Urinary bladder (tissue), 4 donors: ENCODE data around the gene CAPN15. TPM values are rescaled to one million over a fixed set of nuclear protein-coding genes. Genes with fewer than 3 reads are reported as not detected.
"Not testable (repeated sequence)": the region's sequence is repeated elsewhere in the genome, so short reads cannot be mapped to it uniquely, and the experiment has no call there.

Source experiments
- DNase-seq: peaks from one replicate; pipeline ENCODE4 v3.0.0-alpha.2; 2015; ENCODE audit errors: extremely low spot score
- H3K27ac ChIP-seq: one replicate; pipeline ENCODE4 v1.5.1; 2013; ENCODE audit warnings: low read depth, mild to moderate bottlenecking, moderate library complexity
- H3K36me3 ChIP-seq: one replicate; pipeline ENCODE4 v1.6.1; 2013; ENCODE audit warnings: mild to moderate bottlenecking, moderate library complexity; ENCODE audit not compliant: insufficient read depth
- H3K4me1 ChIP-seq: one replicate; pipeline ENCODE4 v1.6.1; 2013; ENCODE audit warnings: mild to moderate bottlenecking, moderate library complexity; ENCODE audit not compliant: insufficient read depth
- H3K4me3 ChIP-seq: one replicate; pipeline ENCODE4 v1.5.1; 2013; ENCODE audit warnings: low read depth, low read length
- WGBS: extraction: QIAGEN DNeasy Blood & Tissue Kit; methylation state at CpG from one replicate; pipeline ENCODE4 v1.1.7; 2013; 5-methylcytosine and 5-hydroxymethylcytosine counted together
- polyA plus RNA-seq: library from polyadenylated mRNA; stranded (reverse); fragments of 200-250 nt; gene quantifications from one replicate; pipeline ENCODE4 v1.2.3, GENCODE V29; 2013
- total RNA-seq: library from RNA; depleted of rRNA; stranded (reverse); fragments of >200 nt; gene quantifications from one replicate; pipeline ENCODE4 v1.2.3, GENCODE V29; 2014
- donor health status: healthy with polysubstance abuse.
- donor health status: healthy.

The CAPN15 gene
- total RNA-seq (12.7 TPM), polyA plus RNA-seq (30.3 TPM)

DNA sequence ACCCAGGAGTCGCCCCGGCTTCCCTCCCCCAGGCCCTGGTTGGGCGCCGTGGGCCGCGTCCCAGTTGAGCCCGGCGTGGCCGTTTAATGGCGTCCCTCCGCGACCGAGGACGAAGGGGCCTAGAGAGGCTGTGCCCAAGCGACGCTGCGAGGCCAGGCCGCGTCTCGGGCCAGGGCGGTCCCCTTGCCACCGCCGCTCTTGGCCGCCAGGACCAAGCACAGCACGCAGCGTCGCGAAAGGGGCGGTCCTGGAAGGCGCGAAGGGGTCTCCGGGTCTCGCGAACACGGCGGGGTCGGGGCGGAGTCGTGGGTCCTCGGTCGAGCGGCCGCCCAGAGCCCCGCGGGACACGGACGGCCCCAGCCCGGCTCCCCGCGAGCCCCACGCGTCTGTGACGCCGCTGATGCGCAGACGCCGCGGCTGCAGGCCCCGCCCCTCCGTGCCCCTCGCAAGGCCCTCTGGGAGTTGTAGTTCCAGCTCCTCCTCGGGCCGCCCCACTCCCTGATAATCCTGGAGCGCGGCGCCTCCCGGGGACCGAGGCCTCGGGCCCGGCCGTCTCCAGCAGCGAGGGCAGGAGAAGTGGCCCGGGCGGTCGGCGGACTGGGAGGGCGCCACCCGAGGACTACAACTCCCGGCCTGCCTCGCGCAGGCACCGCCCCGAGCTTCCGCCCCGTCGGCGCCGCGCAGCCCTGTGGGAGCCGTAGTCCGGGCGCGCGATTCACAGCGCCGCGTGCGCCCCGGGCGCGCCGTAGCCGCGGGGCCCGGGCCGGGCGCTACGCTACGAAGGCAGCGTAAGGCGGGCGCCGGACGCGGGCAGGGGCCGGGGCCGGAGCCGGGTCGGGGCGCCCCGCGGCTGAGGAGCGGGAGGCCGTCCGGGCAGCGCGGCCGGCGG, at the start of gene CAPN15:
CAPN15 (plus strand) TSS at position 698 of the 889 bp plus-strand sequence. CDS start 19,127 bp downstream, outside the sequence.
- WGBS, result under 1% methylated on average over 129 of the region's 129 CpGs
- H3K4me1 ChIP-seq, result peaks cover 5% of the 10 kb centered on the region
- DNase-seq, result peak; percentile 59
- peak within 1 kb of the TSS; percentile 87 for H3K4me3 ChIP-seq
- no peaks in the 10 kb centered on the region for H3K36me3 ChIP-seq
- H3K27ac ChIP-seq, result peak within 1 kb of the TSS; percentile 96

DNA sequence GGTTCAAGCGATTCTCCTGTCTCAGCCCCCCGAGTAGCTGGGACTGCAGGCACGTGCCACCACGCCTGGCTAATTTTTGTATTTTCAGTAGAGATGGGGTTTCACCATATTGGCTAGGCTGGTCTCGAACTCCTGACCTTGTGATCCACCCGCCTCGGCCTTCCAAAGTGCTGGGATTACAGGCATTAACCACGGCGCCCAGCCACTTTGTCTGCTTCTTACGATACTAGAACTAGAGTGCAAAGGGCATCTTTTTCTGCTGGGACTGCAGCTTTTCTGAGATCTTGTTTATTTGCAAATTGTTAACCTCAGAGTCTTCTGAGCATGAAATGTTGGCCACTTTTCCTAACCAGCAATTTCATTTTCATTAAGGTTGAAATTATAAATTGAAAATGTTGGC, 49.2 kb upstream of the CAPN15 start:
- DNase-seq, H3K4me1 ChIP-seq, H3K4me3 ChIP-seq, H3K27ac ChIP-seq, H3K36me3 ChIP-seq: not testable (repeated sequence)
- WGBS, result 84% methylated on average over 10 of the region's 10 CpGs

DNA sequence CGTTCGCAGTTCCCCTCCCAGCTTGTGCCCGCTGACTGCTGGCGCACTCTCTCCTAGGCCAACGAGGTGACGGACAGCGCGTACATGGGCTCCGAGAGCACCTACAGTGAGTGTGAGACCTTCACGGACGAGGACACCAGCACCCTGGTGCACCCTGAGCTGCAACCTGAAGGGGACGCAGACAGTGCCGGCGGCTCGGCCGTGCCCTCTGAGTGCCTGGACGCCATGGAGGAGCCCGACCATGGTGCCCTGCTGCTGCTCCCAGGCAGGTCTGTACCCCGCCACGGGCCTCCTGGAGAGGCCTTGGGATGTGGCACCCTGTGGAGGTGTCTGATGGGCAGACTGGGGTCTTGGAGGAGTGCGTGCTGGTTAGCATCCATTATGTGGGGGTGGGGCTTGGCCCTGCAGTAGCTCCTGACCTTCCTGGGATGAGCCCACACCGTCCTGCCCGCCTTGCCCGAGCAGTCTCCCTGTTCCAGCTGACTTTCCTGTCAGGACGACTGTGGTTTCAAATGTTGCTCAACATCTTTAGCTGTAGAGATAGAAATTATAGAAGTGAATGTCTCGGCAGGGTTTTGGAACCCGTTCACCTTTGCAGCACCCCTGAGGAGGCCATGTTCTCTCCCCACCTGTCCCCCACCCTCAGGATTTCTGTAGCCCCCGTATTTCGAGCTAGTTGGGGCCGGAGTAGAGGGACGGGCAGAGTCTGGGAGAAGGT, 44.9 kb upstream of the CAPN15 start:
- H3K27ac ChIP-seq, result no peak overlapping the region
- no peaks in the 10 kb centered on the region for H3K36me3 ChIP-seq
- no peak overlapping the region for H3K4me3 ChIP-seq
- WGBS, result 93% methylated on average over 31 of the region's 31 CpGs
- DNase-seq, result no peak
- H3K4me1 ChIP-seq, result no peaks in the 10 kb centered on the region

DNA sequence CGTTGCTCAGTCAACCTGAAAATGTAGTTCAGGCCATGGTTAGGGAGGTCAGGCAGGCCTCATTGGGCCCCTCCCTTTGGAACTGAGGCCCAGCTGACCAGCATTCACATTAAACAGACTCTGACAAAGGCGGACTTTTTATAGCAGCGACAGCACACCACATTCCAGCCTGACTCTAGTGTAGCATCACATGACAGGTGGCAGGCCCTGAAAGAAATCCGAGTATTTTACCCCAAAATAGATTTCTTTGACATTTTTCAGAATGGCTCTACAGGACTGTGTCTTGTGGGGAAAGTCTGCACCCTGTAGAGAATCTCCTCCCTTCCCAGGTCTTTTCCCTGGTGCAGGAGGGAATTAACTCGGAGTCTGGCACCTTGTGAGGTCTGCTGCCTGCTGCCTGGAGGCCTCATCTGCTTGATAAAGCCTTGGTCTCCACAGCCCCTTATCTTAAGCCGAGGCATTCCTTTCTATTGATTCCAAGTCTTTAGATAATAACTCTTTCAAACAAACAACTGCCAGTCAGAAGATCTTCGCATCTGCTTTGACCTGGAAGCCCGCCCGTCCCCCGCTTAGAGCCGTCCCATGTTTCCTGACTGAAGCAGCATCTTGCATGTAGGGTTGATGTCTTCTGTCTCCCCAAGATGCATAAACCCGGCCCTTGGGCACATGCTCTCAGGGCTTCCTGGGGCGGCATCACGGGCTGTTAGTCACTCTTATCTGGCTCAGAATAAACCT, 44.0 kb upstream of the CAPN15 start:
- H3K36me3 ChIP-seq, result no peaks in the 10 kb centered on the region
- no peaks in the 10 kb centered on the region for H3K4me1 ChIP-seq
- H3K27ac ChIP-seq, result no peak overlapping the region
- DNase-seq, result no peak
- no peak overlapping the region for H3K4me3 ChIP-seq
- WGBS, result 39% methylated on average over 14 of the region's 14 CpGs

DNA sequence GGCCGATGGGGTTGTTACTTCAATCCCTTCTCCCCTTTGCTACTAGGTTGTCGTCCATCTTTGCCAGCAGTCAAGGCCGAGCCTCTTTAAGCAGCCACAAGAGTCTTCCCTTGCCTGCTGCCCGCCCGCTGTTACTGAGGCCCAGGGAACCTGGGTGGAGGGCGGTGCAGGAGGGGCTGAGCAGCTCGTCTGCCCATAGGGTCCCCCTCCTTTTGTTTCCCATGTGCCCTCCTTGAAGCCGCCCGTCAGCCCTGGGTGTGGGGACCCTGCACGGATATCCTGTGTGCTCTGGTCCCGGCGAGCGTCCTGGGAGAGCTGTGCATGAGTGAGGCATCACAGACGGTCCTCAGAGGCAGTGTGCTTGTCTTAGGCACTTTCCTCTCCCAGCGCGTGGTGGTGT, 37.9 kb upstream of the CAPN15 start:
- H3K4me3 ChIP-seq, result no peak overlapping the region
- H3K4me1 ChIP-seq, result no peaks in the 10 kb centered on the region
- no peak overlapping the region for H3K27ac ChIP-seq
- 92% methylated on average over 16 of the region's 16 CpGs for WGBS
- DNase-seq, result no peak
- H3K36me3 ChIP-seq, result no peaks in the 10 kb centered on the region

DNA sequence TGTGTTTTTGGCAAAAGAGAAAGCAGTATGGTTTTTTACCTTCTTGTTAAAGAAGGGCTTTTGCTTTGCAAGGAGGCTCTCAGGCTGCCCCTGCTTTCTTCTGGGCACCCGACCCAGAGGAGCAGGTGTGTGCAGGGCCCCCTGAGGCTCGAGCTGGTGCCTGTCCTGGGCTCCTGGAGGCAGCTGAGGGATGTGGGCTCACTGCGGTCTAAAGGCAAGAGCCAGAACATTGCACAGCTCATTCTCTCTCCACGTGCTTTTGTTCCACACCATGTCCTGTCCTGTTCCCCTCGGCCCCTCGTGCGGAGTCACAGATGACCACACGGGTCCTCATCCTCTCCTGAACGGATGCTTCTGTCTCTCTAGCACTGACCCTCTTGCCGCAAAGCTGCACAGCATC, 36.7 kb upstream of the CAPN15 start:
- Histone ChIP-seq H3K4me3 (no peak overlapping the region), H3K36me3 (no peaks in the 10 kb centered on the region), H3K27ac (no peak overlapping the region), H3K4me1 (no peaks in the 10 kb centered on the region)
- 92% methylated on average over 10 of the region's 10 CpGs for WGBS
- DNase-seq, result no peak

DNA sequence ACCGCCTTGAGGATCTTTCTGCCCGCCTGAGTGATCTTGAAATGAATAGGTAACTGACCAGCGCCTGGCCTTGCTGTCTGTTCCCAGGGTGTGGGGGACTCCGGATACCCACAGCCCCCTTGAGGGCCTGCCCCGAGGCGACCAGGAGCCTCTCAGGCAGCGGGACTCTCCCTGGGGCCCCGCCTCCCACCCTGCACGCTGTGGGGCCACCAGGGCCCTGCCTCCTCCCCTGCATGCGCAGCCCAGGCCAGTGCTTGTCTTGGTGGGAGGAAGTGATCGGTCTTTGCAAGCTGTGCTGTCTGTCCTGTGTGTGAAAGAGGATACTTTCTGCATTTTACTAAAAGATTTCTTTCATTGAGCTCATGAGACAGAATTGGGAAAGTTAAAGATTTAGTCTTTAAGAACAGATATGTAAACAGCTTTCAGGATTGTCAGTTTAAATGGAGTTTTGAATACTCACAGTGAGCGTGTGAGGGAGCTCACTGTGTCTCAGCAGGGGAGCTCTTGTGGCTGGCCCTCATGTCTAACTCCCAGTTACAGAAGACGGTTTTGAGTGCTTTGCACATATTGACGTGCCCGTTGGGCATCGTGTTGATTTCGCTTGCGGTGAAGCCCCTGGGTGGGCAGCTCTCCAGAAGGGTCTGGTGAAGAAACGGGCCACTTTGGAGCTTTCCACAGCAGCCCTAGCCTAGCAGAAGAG, 36.1 kb upstream of the CAPN15 start:
- no peak for DNase-seq
- 87% methylated on average over 19 of the region's 19 CpGs for WGBS
- Histone ChIP-seq H3K36me3 (no peaks in the 10 kb centered on the region), H3K4me1 (no peaks in the 10 kb centered on the region), H3K4me3 (no peak overlapping the region), H3K27ac (no peak overlapping the region)

DNA sequence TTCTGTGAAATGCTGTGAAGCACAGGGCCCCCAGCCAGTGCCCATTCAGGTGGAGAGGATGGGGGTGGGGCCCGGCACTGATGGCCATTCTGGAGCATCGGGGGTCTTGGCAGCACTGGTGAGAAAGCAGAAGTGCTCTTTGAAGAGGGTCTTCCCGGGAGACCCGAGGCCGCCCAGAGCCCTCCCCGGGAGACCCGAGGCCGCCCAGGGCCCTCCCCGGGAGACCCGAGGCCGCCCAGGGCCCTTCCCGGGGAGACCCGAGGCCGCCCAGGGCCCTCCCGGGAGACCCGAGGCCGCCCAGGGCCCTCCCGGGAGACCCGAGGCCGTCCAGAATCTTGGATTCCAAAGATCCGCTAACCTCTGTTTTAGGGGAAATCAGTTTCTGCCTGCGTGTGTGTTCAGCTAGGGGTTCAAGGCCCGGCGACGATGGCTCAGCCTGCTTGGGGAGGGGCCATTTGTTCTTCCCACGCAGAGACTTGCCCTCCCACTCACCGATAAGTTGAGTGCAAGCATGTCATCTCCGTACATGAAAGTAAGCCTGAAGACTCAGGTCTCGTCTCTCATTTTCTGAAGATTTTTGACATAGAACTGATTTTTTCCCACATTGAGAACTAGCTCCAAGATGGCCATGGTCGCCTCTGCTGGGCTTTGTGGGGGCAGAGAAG, 35.2 kb upstream of the CAPN15 start:
- 94% methylated on average over 30 of the region's 30 CpGs for WGBS
- no peaks in the 10 kb centered on the region for H3K36me3 ChIP-seq

DNA sequence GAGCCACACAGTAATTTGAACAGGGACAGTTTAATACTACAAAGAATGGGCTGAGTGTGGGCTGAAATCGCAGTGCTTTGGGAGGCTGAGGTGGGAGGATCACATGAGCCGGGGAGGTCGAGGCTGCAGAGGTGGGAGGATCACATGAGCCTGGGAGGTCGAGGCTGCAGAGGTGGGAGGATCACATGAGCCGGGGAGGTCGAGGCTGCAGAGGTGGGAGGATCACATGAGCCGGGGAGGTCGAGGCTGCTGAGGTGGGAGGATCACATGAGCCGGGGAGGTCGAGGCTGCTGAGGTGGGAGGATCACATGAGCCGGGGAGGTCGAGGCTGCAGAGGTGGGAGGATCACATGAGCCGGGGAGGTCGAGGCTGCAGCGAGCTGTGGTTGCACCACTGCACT, 32.8 kb upstream of the CAPN15 start:
- 90% methylated on average over 15 of the region's 15 CpGs for WGBS
- DNase-seq, H3K27ac ChIP-seq, H3K36me3 ChIP-seq, H3K4me3 ChIP-seq, H3K4me1 ChIP-seq: not testable (repeated sequence)

More for the DNA sequence above, 35.2 kb upstream of the CAPN15 start:
- no peak for DNase-seq
- Histone ChIP-seq H3K4me1 (no peaks in the 10 kb centered on the region), H3K27ac (no peak overlapping the region), H3K4me3 (no peak overlapping the region)

DNA sequence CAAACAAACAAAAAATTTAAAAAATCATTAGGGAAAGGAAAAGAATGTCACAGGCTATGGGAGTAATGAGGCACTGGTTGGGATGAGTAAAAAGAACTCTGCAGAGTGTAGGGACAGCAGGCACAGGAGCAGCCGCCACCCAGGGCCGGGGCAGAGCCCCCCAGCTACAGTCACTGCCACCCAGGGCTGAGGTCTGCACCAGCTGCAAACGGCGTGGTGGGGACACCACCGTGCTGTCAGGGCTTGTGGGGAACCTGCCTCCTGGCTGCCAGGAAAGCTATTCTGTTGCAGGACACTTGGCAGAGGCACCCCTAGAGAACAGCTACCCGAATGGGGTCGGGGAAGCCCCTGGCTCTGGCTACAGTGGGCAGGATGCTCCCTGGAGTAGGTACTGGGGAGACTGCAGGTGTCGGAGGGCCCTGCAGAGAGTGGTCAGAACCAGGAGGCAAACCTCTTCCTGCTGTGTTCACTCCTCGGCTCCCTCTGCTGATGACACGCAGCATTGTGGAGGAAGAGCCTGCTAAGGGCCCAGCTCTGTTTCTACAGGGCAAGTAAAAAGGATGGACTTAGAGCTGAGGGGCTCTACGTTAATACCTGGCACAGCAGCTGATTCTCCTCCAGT, 32.3 kb upstream of the CAPN15 start:
- Histone ChIP-seq H3K27ac (no peak overlapping the region), H3K4me1 (no peaks in the 10 kb centered on the region), H3K4me3 (no peak overlapping the region), H3K36me3 (peaks cover 2% of the 10 kb centered on the region)
- no peak for DNase-seq
- WGBS, result 76% methylated on average over 11 of the region's 11 CpGs

DNA sequence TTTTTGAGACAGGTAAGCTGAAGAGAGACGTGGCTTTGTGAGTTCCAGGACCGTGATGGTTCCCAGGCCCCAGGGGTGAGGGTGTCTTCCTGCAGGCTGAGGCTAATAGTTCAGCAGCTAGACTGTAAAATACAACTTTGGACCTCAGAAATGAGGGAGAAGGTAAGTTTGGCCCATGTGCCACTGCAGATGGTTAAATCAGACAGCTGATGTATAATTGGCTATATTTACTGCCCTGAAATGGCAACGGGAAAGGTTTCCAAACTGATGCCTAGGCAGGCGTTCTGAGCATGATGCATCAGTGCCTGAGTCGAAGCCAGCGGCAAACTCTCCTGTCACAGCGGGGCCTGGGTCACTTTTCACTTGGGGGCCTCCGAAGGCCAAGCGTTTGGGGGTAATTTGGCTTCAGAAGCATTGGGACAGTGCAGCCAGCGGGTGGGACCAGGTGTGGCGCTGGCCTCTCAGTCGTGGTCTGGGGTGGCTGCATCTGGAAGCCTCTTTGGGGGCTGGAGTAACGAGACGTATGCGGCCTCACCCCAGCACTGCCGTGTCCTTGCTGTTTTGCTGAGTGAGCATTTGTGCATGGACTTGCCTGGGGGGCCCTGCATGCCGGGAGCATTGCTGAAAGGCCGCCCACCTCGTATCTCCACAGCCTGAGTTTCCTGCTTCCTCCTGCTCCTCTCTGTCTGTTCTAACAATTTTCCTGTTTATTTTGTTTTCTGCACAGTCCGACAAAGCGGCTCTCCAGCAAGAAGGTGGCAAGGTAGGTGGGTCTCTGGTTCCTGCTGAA, 31.2 kb upstream of the CAPN15 start:
- Histone ChIP-seq H3K4me3 (no peak overlapping the region), H3K36me3 (peaks cover 2% of the 10 kb centered on the region), H3K4me1 (no peaks in the 10 kb centered on the region), H3K27ac (no peak overlapping the region)
- 87% methylated on average over 21 of the region's 21 CpGs for WGBS
- DNase-seq, result no peak

DNA sequence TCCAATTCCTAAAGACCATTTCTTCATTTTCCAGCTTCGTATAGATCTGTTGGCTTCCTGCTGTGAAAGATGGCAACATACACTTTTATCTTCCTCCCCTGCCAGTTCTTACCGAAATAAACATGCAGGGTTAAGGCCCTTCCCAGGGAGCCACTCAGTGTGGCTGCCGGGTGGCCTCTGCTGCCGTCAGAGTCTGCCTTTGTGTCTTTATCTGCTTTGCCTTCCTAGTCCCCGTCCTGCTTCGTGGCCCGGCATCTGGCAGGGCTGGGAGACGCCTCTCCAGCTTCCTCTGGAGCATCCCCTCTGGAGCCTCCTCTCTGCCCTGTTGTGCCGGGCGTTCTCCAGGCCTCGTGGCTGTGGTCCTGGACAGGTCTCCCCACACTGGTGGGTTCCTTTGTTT, 30.3 kb upstream of the CAPN15 start:
- WGBS, result 85% methylated on average over 11 of the region's 11 CpGs
- H3K27ac ChIP-seq, result no peak overlapping the region
- peaks cover 2% of the 10 kb centered on the region for H3K36me3 ChIP-seq
- H3K4me3 ChIP-seq, result no peak overlapping the region
- DNase-seq, result no peak
- H3K4me1 ChIP-seq, result no peaks in the 10 kb centered on the region
